Lung (tissue), 12 donors: ENCODE measurements around the gene NRK. TPM values are rescaled to one million over a fixed set of nuclear protein-coding genes. Genes with fewer than 3 reads are reported as not detected.

Source experiments
- ATAC-seq: fragments of 200-7000 bp; cut with Tn5 transposase; one replicate; pipeline ENCODE4 v1.9.1; 2020; ENCODE audit warnings: moderate number of reproducible peaks; ENCODE audit not compliant: insufficient read depth, low FRiP score
- DNase-seq, 3 donors: peaks; one replicate each; pipeline ENCODE4 v3.0.0-alpha.2; 2013 to 2017
- H3K27ac ChIP-seq, 2 donors: one replicate each; pipeline ENCODE4 v1.5.1; 2013; ENCODE audit warnings: mild to moderate bottlenecking in 2 of 2, moderate library complexity in 2 of 2, control low read depth in 1 of 2, inconsistent platforms in 1 of 2, low read depth in 1 of 2, low read length in 1 of 2
- H3K27me3 ChIP-seq, 3 donors: one replicate each; pipeline ENCODE4 v1.5.1; 2013; ENCODE audit warnings: low read length in 2 of 3; ENCODE audit not compliant: control insufficient read depth in 3 of 3, insufficient read depth in 3 of 3
- H3K36me3 ChIP-seq, 4 donors: one replicate each; pipeline ENCODE4 v1.5.1; 2013; ENCODE audit warnings: low read length in 4 of 4, mild to moderate bottlenecking in 1 of 4, moderate library complexity in 1 of 4; ENCODE audit not compliant: control insufficient read depth in 4 of 4, insufficient read depth in 4 of 4
- H3K4me1 ChIP-seq, 5 donors: one replicate each; pipeline ENCODE4 v1.5.1; 2013; ENCODE audit warnings: low read length in 5 of 5, mild to moderate bottlenecking in 2 of 5, moderate library complexity in 1 of 5; ENCODE audit not compliant: control insufficient read depth in 5 of 5, insufficient read depth in 5 of 5
- H3K4me3 ChIP-seq: one replicate; pipeline ENCODE4 v1.5.1; 2013; ENCODE audit warnings: mild to moderate bottlenecking, control low read depth, moderate library complexity
- H3K9ac ChIP-seq, 2 donors: one replicate each; pipeline ENCODE4 v1.5.1; 2013; ENCODE audit warnings: low read length in 2 of 2, control low read depth in 1 of 2; ENCODE audit not compliant: insufficient read depth in 1 of 2
- H3K9me3 ChIP-seq, 4 donors: one replicate each; pipeline ENCODE4 v1.5.1; 2013; ENCODE audit warnings: low read length in 3 of 4, mild to moderate bottlenecking in 1 of 4, moderate library complexity in 1 of 4; ENCODE audit not compliant: control insufficient read depth in 4 of 4, insufficient read depth in 3 of 4
- CTCF ChIP-seq: IDR thresholded peaks from 2 replicates; pipeline ENCODE4 v1.5.1; 2012; ENCODE audit warnings: mild to moderate bottlenecking; ENCODE audit errors: control extremely low read depth, extremely low read depth
- WGBS, 2 donors: extraction: QIAGEN DNeasy Blood & Tissue Kit; methylation state at CpG; one replicate each; pipeline ENCODE4 v1.1.7; 2013; 5-methylcytosine and 5-hydroxymethylcytosine counted together
- polyA plus RNA-seq, 2 donors: library from polyadenylated mRNA; stranded (reverse); fragments of 200-250 nt; gene quantifications; one replicate each; pipeline ENCODE4 v1.2.1, GENCODE V29; 2013
- total RNA-seq, 2 donors: library from RNA; depleted of rRNA in 1 of 2; stranded (reverse); fragments of >200 nt in 1 of 2; gene quantifications; one replicate each; pipeline ENCODE4 v1.2.1, GENCODE V29; 2014 to 2021
- donor health status: control.
- donor health status: control.
- donor health status: Bipolar disorder and iron deficiency.
- donor health status: healthy.
- donor health status: DM: yes; HTN: yes; CAD: no.

NRK gene
- total and polyA plus RNA-seq, 4 donors = 0.12 to 12.2 (median 0.23) TPM

- Histone ChIP-seq H3K36me3 (no peaks in the 10 kb centered on the region), H3K27ac (no peak overlapping the region), H3K9me3 (no peaks in the 10 kb centered on the region), H3K27me3 (peaks cover 0 to 52% (median 7%) of the 10 kb centered on the region in 3 donors), H3K4me1 (no peaks in the 10 kb centered on the region), H3K9ac (no peak overlapping the region), H3K4me3 (no peak overlapping the region)
- WGBS, 2 donors = 79% methylated on average over 1 of the region's 1 CpG
- TF ChIP-seq CTCF = no peak
- ATAC-seq (no peak), DNase-seq (no peak)
Observed at GRCh38 chrX:105874790-105875189, 52.5 kb downstream of the NRK start.

- 21 to 51% methylated on average over 3 of the region's 3 CpGs for WGBS, 2 donors
- ATAC-seq (no peak), DNase-seq (no peak)
- H3K4me3 ChIP-seq = no peak overlapping the region
- H3K36me3 ChIP-seq = no peaks in the 10 kb centered on the region
- H3K27me3 ChIP-seq = peaks cover 0 to 52% (median 4%) of the 10 kb centered on the region in 3 donors
- H3K9me3 ChIP-seq = no peaks in the 10 kb centered on the region
- H3K4me1 ChIP-seq = no peaks in the 10 kb centered on the region
- H3K27ac ChIP-seq = no peak overlapping the region
- H3K9ac ChIP-seq = no peak overlapping the region
- TF ChIP-seq CTCF = no peak
Observed at GRCh38 chrX:105876658-105877057, 54.3 kb downstream of the NRK start.

- no peaks in the 10 kb centered on the region for H3K4me1 ChIP-seq
- DNase-seq = no peak
- ATAC-seq = no peak
- H3K27ac ChIP-seq = no peak overlapping the region
- 68 to 87% methylated on average over 3 of the region's 3 CpGs for WGBS, 2 donors
- no peaks in the 10 kb centered on the region for H3K9me3 ChIP-seq
- no peaks in the 10 kb centered on the region for H3K36me3 ChIP-seq
- no peak overlapping the region for H3K9ac ChIP-seq
- peaks cover 0 to 27% (median 11%) of the 10 kb centered on the region in 3 donors for H3K27me3 ChIP-seq
- TF ChIP-seq CTCF = no peak
- H3K4me3 ChIP-seq = no peak overlapping the region
Observed at GRCh38 chrX:105880491-105880890, 58.2 kb downstream of the NRK start.

GRCh38 chrX:105882581-105883275 lies 60.4 kb downstream of the NRK start:
- no peaks in the 10 kb centered on the region for H3K4me1 ChIP-seq
- no peak for ATAC-seq
- no peak overlapping the region for H3K27ac ChIP-seq
- no peaks in the 10 kb centered on the region for H3K36me3 ChIP-seq
- H3K4me3 ChIP-seq = no peak overlapping the region
- TF ChIP-seq CTCF = no peak
- no peak overlapping the region for H3K9ac ChIP-seq
- DNase-seq = peak in 2 of 3 donors; percentile 17 to 37
- peaks cover 0 to 28% (median 11%) of the 10 kb centered on the region in 3 donors for H3K27me3 ChIP-seq
- H3K9me3 ChIP-seq = no peaks in the 10 kb centered on the region
- WGBS, 2 donors = 50 to 76% methylated on average over 3 of the region's 3 CpGs
